IMR-90 (cell line): ENCODE measurements around the gene ZFHX3. TPM values are rescaled to one million over a fixed set of nuclear protein-coding genes. Genes with fewer than 3 reads are reported as not detected.

Source experiments
- ATAC-seq: fragments of 200-7000 bp; cut with Tn5 transposase; 2 replicates; pipeline ENCODE4 v1.9.1; 2020; ENCODE audit warnings: low read depth, mild to moderate bottlenecking, moderate library complexity
- BruUV-seq: library from RNA; stranded (reverse); fragments of 400-500 nt; replicated peaks from 2 replicates; lab custom pipeline; 2021; lab: Mats Ljungman, UMichigan
- CTCF ChIA-PET: fragments of 300-600 bp; formaldehyde crosslinking; extraction: SDS; loops from one replicate; lab custom pipeline; 2021; ENCODE audit warnings: antibody characterized with exemption; lab: Yijun Ruan, JAX
- POLR2A ChIA-PET: fragments of 300-600 bp; sonication (Branson Sonifier 250); formaldehyde crosslinking; loops from one replicate; lab custom pipeline; 2022; ENCODE audit warnings: antibody characterized with exemption; ENCODE audit not compliant: unreplicated experiment; lab: Charles Lee
- DNase-seq: peaks from one replicate; pipeline ENCODE4 v3.0.0; 2013
- H2AFZ ChIP-seq: replicated peaks from 2 replicates; pipeline ENCODE3; 2013; ENCODE audit warnings: low read length, mild to moderate bottlenecking; ENCODE audit not compliant: poor library complexity
- H2AK5ac ChIP-seq: 2 replicates; pipeline ENCODE4 v1.6.1; 2013; ENCODE audit warnings: low read depth, low read length, inconsistent platforms
- H2AK9ac ChIP-seq: replicated peaks from 2 replicates; pipeline ENCODE3; 2013; ENCODE audit warnings: mild to moderate bottlenecking, low read depth, low read length, moderate library complexity; ENCODE audit not compliant: poor library complexity
- H2BK120ac ChIP-seq: 2 replicates; pipeline ENCODE4 v1.6.1; 2013; ENCODE audit warnings: low read depth, low read length, inconsistent platforms
- H2BK15ac ChIP-seq: 3 replicates; pipeline ENCODE4 v1.6.1; 2013; ENCODE audit warnings: low read depth, low read length, inconsistent platforms
- H2BK20ac ChIP-seq: 2 replicates; pipeline ENCODE4 v1.6.1; 2013; ENCODE audit warnings: low read depth, mild to moderate bottlenecking, inconsistent platforms, low read length, moderate library complexity
- H2BK5ac ChIP-seq: 2 replicates; pipeline ENCODE4 v1.6.1; 2013; ENCODE audit warnings: mild to moderate bottlenecking, low read depth, low read length, inconsistent platforms; ENCODE audit not compliant: poor library complexity, severe bottlenecking
- H3K14ac ChIP-seq: replicated peaks from 2 replicates; pipeline ENCODE4 v1.6.1; 2013; ENCODE audit warnings: low read depth, low read length, inconsistent platforms
- H3K18ac ChIP-seq: 2 replicates; pipeline ENCODE4 v1.6.1; 2013; ENCODE audit warnings: low read depth, low read length, control low read depth
- H3K23ac ChIP-seq: 2 replicates; pipeline ENCODE4 v1.6.1; 2013; ENCODE audit warnings: low read depth, low read length, inconsistent platforms
- H3K27ac ChIP-seq: 2 replicates; pipeline ENCODE4 v1.5.1; 2013; ENCODE audit warnings: mild to moderate bottlenecking, control low read depth, low read length; ENCODE audit not compliant: insufficient read depth
- H3K27me3 ChIP-seq: 2 replicates; pipeline ENCODE4 v1.6.1; 2013; ENCODE audit warnings: low read length; ENCODE audit not compliant: control insufficient read depth, insufficient read depth
- H3K36me3 ChIP-seq: 2 replicates; pipeline ENCODE4 v1.6.1; 2013; ENCODE audit warnings: low read length, mixed read lengths; ENCODE audit not compliant: control insufficient read depth, insufficient read depth
- H3K4ac ChIP-seq: 2 replicates; pipeline ENCODE4 v1.6.1; 2013; ENCODE audit warnings: low read depth, low read length, inconsistent platforms
- H3K4me1 ChIP-seq: 2 replicates; pipeline ENCODE4 v1.6.1; 2013; ENCODE audit warnings: low read length, mixed read lengths; ENCODE audit not compliant: control insufficient read depth, insufficient read depth
- H3K4me2 ChIP-seq: 2 replicates; pipeline ENCODE4 v1.6.1; 2013; ENCODE audit warnings: low read depth, mild to moderate bottlenecking, control low read depth, low read length, moderate library complexity
- H3K4me3 ChIP-seq: 2 replicates; pipeline ENCODE4 v1.5.1; 2013; ENCODE audit warnings: low read depth, mild to moderate bottlenecking, control low read depth, low read length, moderate library complexity; ENCODE audit not compliant: insufficient read depth
- H3K56ac ChIP-seq: 2 replicates; pipeline ENCODE4 v1.6.1; 2013; ENCODE audit warnings: low read length, inconsistent platforms; ENCODE audit not compliant: insufficient read depth; ENCODE audit errors: extremely low read depth
- H3K79me1 ChIP-seq, 2 experiments: 2 replicates each; pipeline ENCODE4 v1.6.1; 2013; ENCODE audit warnings: low read length in 2 of 2, inconsistent platforms in 1 of 2, low read depth in 1 of 2
- H3K9ac ChIP-seq: 2 replicates; pipeline ENCODE4 v1.6.1; 2013; ENCODE audit warnings: low read depth, low read length, control low read depth
- H3K9me1 ChIP-seq: 2 replicates; pipeline ENCODE4 v1.6.1; 2013; ENCODE audit warnings: low read length, inconsistent platforms; ENCODE audit not compliant: insufficient read depth
- H3K9me3 ChIP-seq: 2 replicates; pipeline ENCODE4 v1.6.1; 2013; ENCODE audit warnings: low read length; ENCODE audit not compliant: control insufficient read depth, insufficient read depth
- H4K20me1 ChIP-seq: 2 replicates; pipeline ENCODE4 v1.6.1; 2013; ENCODE audit warnings: low read length, inconsistent platforms; ENCODE audit not compliant: insufficient read depth
- H4K5ac ChIP-seq: 2 replicates; pipeline ENCODE4 v1.6.1; 2013; ENCODE audit warnings: mild to moderate bottlenecking, low read depth, low read length, control low read depth
- H4K8ac ChIP-seq, 2 experiments: 2 replicates each; pipeline ENCODE4 v1.6.1; 2013; ENCODE audit warnings: low read depth in 2 of 2, low read length in 2 of 2, control low read depth in 1 of 2, inconsistent platforms in 1 of 2
- H4K91ac ChIP-seq: 2 replicates; pipeline ENCODE4 v1.6.1; 2013; ENCODE audit warnings: low read depth, low read length, inconsistent platforms; ENCODE audit not compliant: insufficient read depth
- BHLHE40 ChIP-seq: fragments of 150-350 bp; IDR thresholded peaks from 2 replicates; pipeline ENCODE4 v1.6.1; 2016; ENCODE audit warnings: mild to moderate bottlenecking, low read depth, low read length
- CEBPB ChIP-seq: IDR thresholded peaks from 2 replicates; pipeline ENCODE4 v1.6.1; 2012; ENCODE audit warnings: low read depth, low read length, improper control_type of control experiment
- FOS ChIP-seq: fragments of 150-350 bp; IDR thresholded peaks from 2 replicates; pipeline ENCODE4 v1.6.1; 2016; ENCODE audit warnings: low read depth, low read length
- MAFK ChIP-seq: IDR thresholded peaks from 2 replicates; pipeline ENCODE4 v1.6.1; 2012; ENCODE audit warnings: low read depth, low read length, improper control_type of control experiment
- MAZ ChIP-seq: IDR thresholded peaks from 2 replicates; pipeline ENCODE4 v1.6.1; 2012; ENCODE audit warnings: low read depth, mild to moderate bottlenecking, low read length, improper control_type of control experiment, moderate library complexity, borderline replicate concordance
- MXI1 ChIP-seq: IDR thresholded peaks from 2 replicates; pipeline ENCODE4 v1.6.1; 2012; ENCODE audit warnings: low read depth, mild to moderate bottlenecking, low read length, moderate library complexity, borderline replicate concordance
- POLR2A ChIP-seq: IDR thresholded peaks from 2 replicates; pipeline ENCODE4 v1.6.1; 2012; ENCODE audit warnings: mild to moderate bottlenecking, low read depth, low read length
- RAD21 ChIP-seq: IDR thresholded peaks from 2 replicates; pipeline ENCODE4 v1.6.1; 2012; ENCODE audit warnings: low read length, improper control_type of control experiment
- RCOR1 ChIP-seq: IDR thresholded peaks from 2 replicates; pipeline ENCODE4 v1.6.1; 2012; ENCODE audit warnings: mild to moderate bottlenecking, low read length, improper control_type of control experiment; ENCODE audit not compliant: insufficient replicate concordance
- RFX5 ChIP-seq: IDR thresholded peaks from 2 replicates; pipeline ENCODE4 v1.8.0; 2012; ENCODE audit warnings: low read depth, mild to moderate bottlenecking, low read length, moderate library complexity
- SMC3 ChIP-seq: fragments of 150-350 bp; IDR thresholded peaks from 2 replicates; pipeline ENCODE4 v1.6.1; 2016; ENCODE audit warnings: low read depth, mild to moderate bottlenecking, antibody characterized with exemption, low read length, moderate library complexity
- WGBS, 2 experiments: methylation state at CpG; one replicate each; pipeline versions ENCODE4 v1.1.5 to v1.1.7; 2013; ENCODE audit warnings: missing lambda C conversion rate in 2 of 2; ENCODE audit not compliant: insufficient read length in 1 of 2; ENCODE audit errors: extremely low coverage in 2 of 2; 5-methylcytosine and 5-hydroxymethylcytosine counted together
- dilution Hi-C: fragments of 300-500 bp; cut with HindIII; formaldehyde crosslinking; loops from one replicate; pipeline ENCODE4 v1.14.3; 2018; ENCODE audit warnings: low sequenced_read_pairs; ENCODE audit not compliant: unreplicated experiment
- in situ Hi-C: fragments of 300-500 bp; cut with MboI; formaldehyde crosslinking; loops from 3 replicates; pipeline ENCODE4 v1.14.3; 2019; ENCODE audit warnings: low sequenced_read_pairs, inconsistent platforms, mixed read lengths
- intact Hi-C: fragments of 100-400 bp; cut with micrococcal nuclease; formaldehyde crosslinking; loops from 2 replicates; pipeline ENCODE4 v1.10.0; 2022
- polyA plus RNA-seq, 3 experiments: library from polyadenylated mRNA; depleted of rRNA; stranded (reverse); fragments of >200 nt; gene quantifications; 2 replicates each; pipeline ENCODE4 v1.2.3, GENCODE V29; 2012; ENCODE audit warnings: low replicate concordance in 1 of 3
- total RNA-seq: library from RNA; depleted of rRNA; stranded (reverse); fragments of >200 nt; gene quantifications from 2 replicates; pipeline ENCODE4 v1.2.3, GENCODE V29; 2012
- TF ChIP-seq, protein P1 (sequence below): conservative IDR thresholded peaks from 2 replicates; pipeline ENCODE4 v1.5.1; 2012; ENCODE audit warnings: mild to moderate bottlenecking, low read depth, low read length, improper control_type of control experiment
- TF ChIP-seq, protein P2 (sequence below): fragments of 150-350 bp; IDR thresholded peaks from 2 replicates; pipeline ENCODE4 v1.6.1; 2017; ENCODE audit warnings: mild to moderate bottlenecking, antibody characterized with exemption, low read length, low read depth

Gene ZFHX3
- total and polyA plus RNA-seq, 2 of the 4 experiments (the other 2 are of a cell fraction): 1.4 to 1.7 TPM

DNA sequence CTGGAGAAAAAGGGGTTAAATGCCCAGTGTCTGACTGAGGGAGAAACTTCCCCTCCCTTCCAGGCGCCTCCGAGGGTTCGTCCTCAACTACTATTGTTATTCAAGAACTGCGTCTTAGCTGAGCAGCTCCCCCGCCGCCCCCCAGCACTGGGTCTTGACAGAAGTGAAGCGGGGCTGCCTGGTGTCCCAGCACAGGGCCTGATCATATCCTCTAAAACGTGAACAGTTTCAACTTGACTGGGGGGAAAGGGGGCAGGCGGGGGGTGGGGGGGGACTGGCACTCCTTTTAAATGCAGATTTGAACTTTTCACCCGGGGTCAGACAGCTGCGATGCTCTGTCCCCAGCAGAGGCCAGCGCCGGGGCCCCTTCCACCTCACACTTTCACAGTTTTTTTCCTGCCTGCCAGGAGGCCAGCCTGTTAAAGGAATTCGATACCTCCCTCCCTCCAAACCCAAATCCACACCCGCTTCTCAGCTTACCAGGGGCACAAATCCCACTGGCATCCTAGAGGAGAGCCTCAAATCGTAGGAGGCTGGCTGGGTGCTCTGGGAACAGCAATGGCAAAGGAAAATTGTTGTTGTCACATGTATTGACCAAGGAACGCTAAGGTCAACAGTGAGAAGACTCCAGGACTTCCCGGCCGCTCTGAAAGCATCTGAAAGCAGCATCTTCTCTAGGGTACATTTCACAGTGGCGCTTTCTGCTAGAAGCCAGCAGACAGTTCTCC, 14.5 kb downstream of the ZFHX3 start:
- Histone ChIP-seq H3K56ac (no peak overlapping the region), H3K4me3 (no peak overlapping the region), H3K4ac (no peak overlapping the region), H4K91ac (no peak overlapping the region), H4K5ac (no peak overlapping the region), H3K9me1 (peaks cover 5% of the 10 kb centered on the region; the same call in 1 of the 2 replicates), H3K79me1 (peaks cover 46 to 87% of the 10 kb centered on the region in 2 experiments), H3K23ac (0 out of 2 replicates have a peak overlapping the region, but pooled peaks have one; percentile 18), H3K9ac (no peak overlapping the region), H2BK120ac (no peak overlapping the region), H4K20me1 (peaks cover 67% of the 10 kb centered on the region), H2AFZ (peak overlapping the region; percentile 45), H3K36me3 (no peaks in the 10 kb centered on the region; the same call in 1 of the 2 replicates), H3K4me1 (peaks cover 23% of the 10 kb centered on the region), H2AK5ac (no peak overlapping the region), H3K27me3 (no peaks in the 10 kb centered on the region), H3K14ac (no peak overlapping the region), H2BK20ac (no peak overlapping the region), H2BK15ac (no peak overlapping the region), H4K8ac (no peak overlapping the region), H2BK5ac (no peak overlapping the region), H3K9me3 (no peaks in the 10 kb centered on the region), H3K18ac (no peak overlapping the region), H2AK9ac (peak overlapping the region; percentile 52), H3K4me2 (peak overlapping the region; percentile 32; the same call in 1 of the 2 replicates), H3K27ac (no peak overlapping the region)
- POLR2A ChIA-PET: no interaction called here
- ATAC-seq: 0 out of 2 replicates have a peak, but pooled peaks have one; percentile 18
- no CpG with 5 or more reads among the region's 20 CpGs for WGBS, 2 experiments
- in situ Hi-C loops: no loop called here
- CTCF ChIA-PET: interaction anchor here (0.6 to 0.7 kb wide), 2 partner anchors 28 to 62 kb away, joined by 4 read pairs; no protein-coding TSS in a partner anchor
- no TSS peak for BruUV-seq
- dilution Hi-C loops: loop anchor here (25.0 kb wide), 1 partner anchor 96 kb away; no protein-coding TSS in a partner anchor
- intact Hi-C loops: no loop called here
- TF ChIP-seq, protein P1, sequence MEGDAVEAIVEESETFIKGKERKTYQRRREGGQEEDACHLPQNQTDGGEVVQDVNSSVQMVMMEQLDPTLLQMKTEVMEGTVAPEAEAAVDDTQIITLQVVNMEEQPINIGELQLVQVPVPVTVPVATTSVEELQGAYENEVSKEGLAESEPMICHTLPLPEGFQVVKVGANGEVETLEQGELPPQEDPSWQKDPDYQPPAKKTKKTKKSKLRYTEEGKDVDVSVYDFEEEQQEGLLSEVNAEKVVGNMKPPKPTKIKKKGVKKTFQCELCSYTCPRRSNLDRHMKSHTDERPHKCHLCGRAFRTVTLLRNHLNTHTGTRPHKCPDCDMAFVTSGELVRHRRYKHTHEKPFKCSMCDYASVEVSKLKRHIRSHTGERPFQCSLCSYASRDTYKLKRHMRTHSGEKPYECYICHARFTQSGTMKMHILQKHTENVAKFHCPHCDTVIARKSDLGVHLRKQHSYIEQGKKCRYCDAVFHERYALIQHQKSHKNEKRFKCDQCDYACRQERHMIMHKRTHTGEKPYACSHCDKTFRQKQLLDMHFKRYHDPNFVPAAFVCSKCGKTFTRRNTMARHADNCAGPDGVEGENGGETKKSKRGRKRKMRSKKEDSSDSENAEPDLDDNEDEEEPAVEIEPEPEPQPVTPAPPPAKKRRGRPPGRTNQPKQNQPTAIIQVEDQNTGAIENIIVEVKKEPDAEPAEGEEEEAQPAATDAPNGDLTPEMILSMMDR: no peak
- TF ChIP-seq BHLHE40: no peak
- no peak for TF ChIP-seq CEBPB
- TF ChIP-seq SMC3: no peak
- no peak for TF ChIP-seq FOS
- TF ChIP-seq RCOR1: no peak
- no peak for TF ChIP-seq MAZ
- TF ChIP-seq RFX5: no peak
- no peak for TF ChIP-seq RAD21
- no peak for TF ChIP-seq MAFK
- TF ChIP-seq, protein P2, sequence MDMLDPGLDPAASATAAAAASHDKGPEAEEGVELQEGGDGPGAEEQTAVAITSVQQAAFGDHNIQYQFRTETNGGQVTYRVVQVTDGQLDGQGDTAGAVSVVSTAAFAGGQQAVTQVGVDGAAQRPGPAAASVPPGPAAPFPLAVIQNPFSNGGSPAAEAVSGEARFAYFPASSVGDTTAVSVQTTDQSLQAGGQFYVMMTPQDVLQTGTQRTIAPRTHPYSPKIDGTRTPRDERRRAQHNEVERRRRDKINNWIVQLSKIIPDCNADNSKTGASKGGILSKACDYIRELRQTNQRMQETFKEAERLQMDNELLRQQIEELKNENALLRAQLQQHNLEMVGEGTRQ: no peak
- TF ChIP-seq MXI1: no peak
- TF ChIP-seq POLR2A: no peak
- no peak for DNase-seq
